Measurements from ENCODE around the gene BRD9. TPM values are rescaled to one million over a fixed set of nuclear protein-coding genes. Genes with fewer than 3 reads are reported as not detected.
A peak's percentile ranks its signal among the peaks of the same experiment; 100 is the strongest.
"Not testable (repeated sequence)": the region's sequence is repeated elsewhere in the genome, so short reads cannot be mapped to it uniquely, and the experiment has no call there.

BRD9 gene
- total and polyA plus RNA-seq, 4 donors: 12.5 to 39.7 (median 37.3) TPM

DNA sequence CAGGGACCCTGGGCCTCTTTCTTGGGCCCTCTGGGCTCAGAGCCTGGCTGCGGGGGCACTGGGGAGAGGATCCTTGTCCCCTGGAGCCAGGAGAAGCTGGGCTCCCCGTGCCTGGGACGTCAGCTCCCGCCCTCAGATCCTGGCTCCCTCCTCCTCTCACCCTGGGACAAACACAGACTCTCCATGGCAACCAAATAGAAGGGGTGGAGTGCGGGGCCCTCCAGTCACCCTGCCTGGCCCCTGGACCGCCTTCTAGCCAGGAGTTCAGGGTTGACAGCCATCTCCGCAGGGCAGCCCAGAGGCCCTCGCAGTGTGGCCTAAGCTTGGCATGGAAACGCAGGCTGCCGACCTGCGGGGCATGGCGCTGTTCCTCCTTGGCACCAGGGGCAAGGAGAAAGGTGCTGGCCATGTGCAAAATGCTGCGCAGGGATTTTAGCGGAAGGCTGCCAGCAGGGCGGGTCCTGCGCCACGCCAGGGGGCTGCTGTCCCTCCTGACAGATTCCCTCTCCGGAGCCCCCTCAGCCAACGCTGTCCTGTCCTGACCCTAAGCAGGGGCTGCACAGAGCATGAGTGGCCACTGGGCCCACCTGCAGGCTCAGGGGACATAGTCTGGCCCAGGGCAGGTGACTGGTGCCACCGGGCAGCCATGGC is 42.8 kb downstream of the BRD9 start:
- H3K4me3 ChIP-seq (ENCODE audit: low read length in 2 of 2): no peak overlapping the region
- H3K9me3 ChIP-seq (ENCODE audit: control insufficient read depth, low read length): no peaks in the 10 kb centered on the region
- peak; percentile 33 to 73 for DNase-seq
- H3K4me1 ChIP-seq (ENCODE audit: control insufficient read depth in 1 of 2, insufficient read depth in 2 of 2, low read length in 2 of 2): no peaks in the 10 kb centered on the region
- H3K27ac ChIP-seq (ENCODE audit: low read depth in 1 of 2, low read length in 2 of 2): no peak overlapping the region
- ATAC-seq (ENCODE audit: low FRiP score): peak; percentile 40
- H3K27me3 ChIP-seq (ENCODE audit: control insufficient read depth in 1 of 2, insufficient read depth in 2 of 2, low read length in 1 of 2): no peaks in the 10 kb centered on the region
- intact Hi-C loops (cut with DNase I): no loop called here
- WGBS, 2 donors: 44 to 64% methylated on average over 20 of the region's 20 CpGs
- H3K36me3 ChIP-seq (ENCODE audit: control insufficient read depth in 1 of 2, insufficient read depth in 2 of 2, low read length in 1 of 2): no peaks in the 10 kb centered on the region

DNA sequence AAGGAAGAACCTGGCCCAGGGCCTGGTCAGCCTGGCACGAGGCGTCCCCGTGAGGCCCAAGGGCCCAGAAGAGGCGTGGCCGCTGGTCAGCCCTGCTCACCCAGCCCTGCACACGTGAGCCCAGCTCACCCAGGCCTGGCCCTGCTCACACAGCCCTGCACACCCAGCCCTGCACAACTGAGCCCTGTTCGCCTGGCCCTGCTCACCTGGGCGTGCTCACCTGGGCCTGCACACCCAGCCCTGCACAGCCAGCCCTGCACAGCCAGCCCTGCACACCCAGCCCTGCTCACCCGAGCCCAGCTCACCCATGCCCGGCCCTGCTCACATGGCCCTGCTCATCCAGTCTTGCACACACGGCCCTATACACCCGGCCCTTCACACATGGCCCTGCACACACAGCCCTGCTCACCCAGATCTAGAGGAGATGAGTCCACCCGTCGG is 43.9 kb downstream of the BRD9 start:
- intact Hi-C loops (cut with DNase I): no loop called here
- DNase-seq: peak; percentile 38 to 71
- no peaks in the 10 kb centered on the region for H3K9me3 ChIP-seq (ENCODE audit: control insufficient read depth, low read length)
- no peaks in the 10 kb centered on the region for H3K4me1 ChIP-seq (ENCODE audit: control insufficient read depth in 1 of 2, insufficient read depth in 2 of 2, low read length in 2 of 2)
- no peak for ATAC-seq (ENCODE audit: low FRiP score)
- H3K36me3 ChIP-seq (ENCODE audit: control insufficient read depth in 1 of 2, insufficient read depth in 2 of 2, low read length in 1 of 2): no peaks in the 10 kb centered on the region
- H3K27ac ChIP-seq (ENCODE audit: low read depth in 1 of 2, low read length in 2 of 2): no peak overlapping the region
- no peak overlapping the region for H3K4me3 ChIP-seq (ENCODE audit: low read length in 2 of 2)
- no peaks in the 10 kb centered on the region for H3K27me3 ChIP-seq (ENCODE audit: control insufficient read depth in 1 of 2, insufficient read depth in 2 of 2, low read length in 1 of 2)
- WGBS, 2 donors: 92 to 94% methylated on average over 14 of the region's 14 CpGs

DNA sequence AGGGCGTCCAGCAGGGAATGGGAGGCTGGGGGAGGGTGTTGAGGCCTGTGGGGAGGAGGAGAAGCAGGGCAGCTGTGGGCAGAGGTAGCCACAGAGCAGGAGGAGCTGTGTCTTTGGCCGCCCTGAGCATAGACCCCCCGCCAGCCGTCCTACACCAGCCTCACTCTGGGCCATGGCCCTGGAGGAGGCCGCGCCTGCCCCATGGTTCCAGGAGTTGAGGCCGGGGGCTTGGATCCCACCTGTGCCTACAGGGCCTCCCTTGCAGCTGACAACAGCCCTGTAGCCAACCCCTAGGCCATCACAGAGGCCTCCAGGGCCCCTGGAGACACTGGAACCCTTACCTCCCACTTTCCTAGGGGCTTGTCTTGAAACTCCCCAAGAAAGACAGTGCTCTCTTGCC is 44.9 kb downstream of the BRD9 start:
- WGBS, 2 donors: 95 to 100% methylated on average over 1 to 6 of the region's 7 CpGs
- H3K27me3 ChIP-seq (ENCODE audit: control insufficient read depth in 1 of 2, insufficient read depth in 2 of 2, low read length in 1 of 2); H3K4me3 ChIP-seq (ENCODE audit: low read length in 2 of 2); H3K36me3 ChIP-seq (ENCODE audit: control insufficient read depth in 1 of 2, insufficient read depth in 2 of 2, low read length in 1 of 2); H3K4me1 ChIP-seq (ENCODE audit: control insufficient read depth in 1 of 2, insufficient read depth in 2 of 2, low read length in 2 of 2); H3K9me3 ChIP-seq (ENCODE audit: control insufficient read depth, low read length); H3K27ac ChIP-seq (ENCODE audit: low read depth in 1 of 2, low read length in 2 of 2); ATAC-seq (ENCODE audit: low FRiP score): not testable (repeated sequence)
- intact Hi-C loops (cut with DNase I): loop anchor here (2.0 kb wide), 1 partner anchor 91 kb away; no protein-coding TSS in a partner anchor
- DNase-seq: peak in 1 of 2 donors; percentile 61

DNA sequence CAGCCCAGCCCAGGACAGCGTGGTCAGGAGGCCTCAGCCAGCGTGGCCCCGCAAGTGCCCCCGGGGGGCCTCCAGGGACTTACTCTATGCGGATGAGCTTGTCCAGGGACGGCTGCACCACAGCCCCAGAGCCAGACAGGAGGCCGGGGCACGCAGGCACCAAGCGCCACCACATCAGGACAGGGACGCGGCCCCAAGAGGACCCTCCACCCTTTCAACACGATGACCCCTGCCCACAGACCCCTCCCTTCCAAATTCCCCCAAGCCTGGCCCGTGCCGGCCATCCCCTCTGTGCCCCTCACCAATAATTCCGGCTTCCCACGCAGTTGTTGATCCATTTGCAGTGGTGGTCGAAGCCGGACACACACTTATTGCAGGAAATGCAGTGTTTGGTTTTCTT is 45.4 kb downstream of the BRD9 start:
- H3K4me1 ChIP-seq (ENCODE audit: control insufficient read depth in 1 of 2, insufficient read depth in 2 of 2, low read length in 2 of 2); H3K27ac ChIP-seq (ENCODE audit: low read depth in 1 of 2, low read length in 2 of 2); H3K4me3 ChIP-seq (ENCODE audit: low read length in 2 of 2); DNase-seq; H3K36me3 ChIP-seq (ENCODE audit: control insufficient read depth in 1 of 2, insufficient read depth in 2 of 2, low read length in 1 of 2); H3K27me3 ChIP-seq (ENCODE audit: control insufficient read depth in 1 of 2, insufficient read depth in 2 of 2, low read length in 1 of 2); H3K9me3 ChIP-seq (ENCODE audit: control insufficient read depth, low read length): not testable (repeated sequence)
- intact Hi-C loops (cut with DNase I): loop anchor here (2.0 kb wide), 1 partner anchor 90 kb away; no protein-coding TSS in a partner anchor
- ATAC-seq (ENCODE audit: low FRiP score): peak; percentile 6
- 74 to 90% methylated on average over 4 to 10 of the region's 18 CpGs for WGBS, 2 donors

DNA sequence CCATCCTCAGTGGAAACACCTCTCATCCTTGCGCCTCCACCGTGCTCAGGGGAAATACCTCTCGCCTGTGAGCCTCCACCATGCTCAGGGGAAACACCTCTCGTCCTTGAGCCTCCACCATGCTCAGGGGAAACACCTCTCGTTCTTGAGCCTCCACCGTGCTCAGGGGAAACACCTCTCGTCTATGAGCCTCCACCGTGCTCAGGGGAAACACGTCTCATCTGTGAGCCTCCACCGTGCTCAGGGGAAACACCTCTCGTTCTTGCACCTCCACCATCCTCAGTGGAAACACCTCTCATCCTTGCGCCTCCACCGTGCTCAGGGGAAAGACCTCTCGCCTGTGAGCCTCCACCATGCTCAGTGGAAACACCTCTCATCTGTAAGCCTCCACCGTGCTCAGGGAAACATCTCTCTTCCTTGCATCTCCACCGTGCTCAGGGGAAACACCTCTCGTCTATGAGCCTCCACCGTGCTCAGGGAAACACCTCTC is 46.0 kb downstream of the BRD9 start:
- DNase-seq: peak in 1 of 2 donors; percentile 36
- not testable (repeated sequence) for ATAC-seq (ENCODE audit: low FRiP score); H3K36me3 ChIP-seq (ENCODE audit: control insufficient read depth in 1 of 2, insufficient read depth in 2 of 2, low read length in 1 of 2); H3K4me1 ChIP-seq (ENCODE audit: control insufficient read depth in 1 of 2, insufficient read depth in 2 of 2, low read length in 2 of 2); H3K9me3 ChIP-seq (ENCODE audit: control insufficient read depth, low read length); H3K4me3 ChIP-seq (ENCODE audit: low read length in 2 of 2); H3K27me3 ChIP-seq (ENCODE audit: control insufficient read depth in 1 of 2, insufficient read depth in 2 of 2, low read length in 1 of 2); H3K27ac ChIP-seq (ENCODE audit: low read depth in 1 of 2, low read length in 2 of 2)
- 85 to 92% methylated on average over 18 of the region's 18 CpGs for WGBS, 2 donors
- intact Hi-C loops (cut with DNase I): loop anchor here (2.0 kb wide), 1 partner anchor 90 kb away; no protein-coding TSS in a partner anchor

DNA sequence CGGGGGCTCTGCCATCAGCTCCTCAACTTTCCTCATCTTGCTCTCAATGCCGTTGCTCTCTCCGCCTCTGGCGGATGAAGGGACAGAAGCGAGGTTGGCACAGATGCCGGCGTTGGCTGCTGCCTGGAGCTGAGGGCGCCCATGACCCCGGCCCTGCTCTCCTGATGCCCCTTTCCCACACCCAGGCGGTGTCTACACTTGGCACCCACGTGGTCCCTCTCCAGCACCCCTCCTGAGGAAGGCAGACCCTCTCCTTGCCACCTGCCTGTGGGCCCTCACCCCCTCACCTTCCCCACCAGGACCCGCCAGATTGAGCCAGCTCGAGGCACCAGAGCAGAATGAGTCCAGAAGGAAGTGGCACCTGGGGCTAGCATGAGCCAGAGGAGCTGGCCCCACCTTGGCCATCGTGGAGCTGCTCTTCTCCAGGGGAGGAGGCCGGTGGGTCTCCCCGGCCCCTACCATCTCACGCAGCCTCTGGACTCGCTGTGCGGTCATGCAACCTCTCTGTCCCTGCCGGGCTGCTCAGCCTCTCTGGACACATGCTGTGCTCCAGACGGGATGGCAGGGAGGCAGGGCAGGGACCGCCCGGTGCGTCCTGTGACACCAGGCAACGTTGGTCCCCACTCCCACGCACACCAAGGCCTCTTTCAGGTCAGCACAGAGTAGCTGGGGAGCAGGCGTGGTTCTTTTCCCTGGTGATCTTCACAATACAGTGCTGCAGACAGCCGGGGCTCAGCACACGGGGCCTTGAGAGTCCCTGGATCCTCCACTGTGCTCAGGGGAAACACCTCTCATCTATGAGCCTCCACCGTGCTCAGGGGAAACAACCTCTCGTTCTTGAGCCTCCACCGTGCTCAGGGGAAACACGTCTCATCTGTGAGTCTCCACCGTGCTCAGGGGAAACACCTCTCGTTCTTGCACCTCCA is 46.7 kb downstream of the BRD9 start:
- H3K4me1 ChIP-seq (ENCODE audit: control insufficient read depth in 1 of 2, insufficient read depth in 2 of 2, low read length in 2 of 2); H3K27me3 ChIP-seq (ENCODE audit: control insufficient read depth in 1 of 2, insufficient read depth in 2 of 2, low read length in 1 of 2); H3K36me3 ChIP-seq (ENCODE audit: control insufficient read depth in 1 of 2, insufficient read depth in 2 of 2, low read length in 1 of 2); H3K9me3 ChIP-seq (ENCODE audit: control insufficient read depth, low read length); H3K27ac ChIP-seq (ENCODE audit: low read depth in 1 of 2, low read length in 2 of 2); H3K4me3 ChIP-seq (ENCODE audit: low read length in 2 of 2); ATAC-seq (ENCODE audit: low FRiP score): not testable (repeated sequence)
- intact Hi-C loops (cut with DNase I): loop anchor here (2.0 kb wide), 1 partner anchor 89 kb away; no protein-coding TSS in a partner anchor
- peak in 1 of 2 donors; percentile 42 for DNase-seq
- WGBS, 2 donors: 85 to 86% methylated on average over 11 to 25 of the region's 35 CpGs

DNA sequence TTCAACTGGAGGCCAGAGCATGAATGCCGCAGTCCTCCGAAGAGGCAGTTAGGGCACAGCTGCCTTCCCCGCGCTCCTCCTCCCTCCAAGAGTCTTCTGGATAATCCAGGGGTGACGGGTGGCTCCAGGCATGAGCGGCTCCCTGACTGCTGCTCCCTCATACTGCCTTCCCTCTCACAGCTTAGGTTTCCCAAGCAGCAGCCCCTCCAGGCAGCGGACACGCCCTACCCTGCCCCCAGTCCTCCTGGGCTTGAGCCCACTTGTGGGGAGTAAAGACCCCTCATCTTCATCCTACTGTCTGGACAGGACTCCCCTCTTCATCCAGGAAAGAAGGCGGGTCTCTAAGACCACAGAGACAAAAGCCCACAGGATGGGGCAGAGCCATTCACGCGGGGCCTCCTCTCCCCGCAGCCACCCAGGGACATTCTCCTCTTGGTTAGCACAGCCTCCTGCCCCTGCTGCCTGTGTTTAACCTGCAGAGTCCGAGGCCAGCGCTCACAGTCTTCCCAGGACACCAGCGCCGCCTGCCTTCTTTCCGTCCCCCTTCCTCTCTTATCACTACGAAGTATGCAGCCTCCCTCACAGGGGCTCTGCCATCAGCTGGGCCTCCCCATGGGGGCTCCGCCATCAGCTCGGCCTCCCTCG is 47.4 kb downstream of the BRD9 start:
- peak; percentile 41 to 79 for DNase-seq
- H3K4me1 ChIP-seq (ENCODE audit: control insufficient read depth in 1 of 2, insufficient read depth in 2 of 2, low read length in 2 of 2); H3K36me3 ChIP-seq (ENCODE audit: control insufficient read depth in 1 of 2, insufficient read depth in 2 of 2, low read length in 1 of 2); H3K4me3 ChIP-seq (ENCODE audit: low read length in 2 of 2); ATAC-seq (ENCODE audit: low FRiP score); H3K27me3 ChIP-seq (ENCODE audit: control insufficient read depth in 1 of 2, insufficient read depth in 2 of 2, low read length in 1 of 2); intact Hi-C loops (cut with DNase I); H3K9me3 ChIP-seq (ENCODE audit: control insufficient read depth, low read length); H3K27ac ChIP-seq (ENCODE audit: low read depth in 1 of 2, low read length in 2 of 2): not testable (repeated sequence)
- WGBS, 2 donors: 80 to 87% methylated on average over 12 to 17 of the region's 21 CpGs

DNA sequence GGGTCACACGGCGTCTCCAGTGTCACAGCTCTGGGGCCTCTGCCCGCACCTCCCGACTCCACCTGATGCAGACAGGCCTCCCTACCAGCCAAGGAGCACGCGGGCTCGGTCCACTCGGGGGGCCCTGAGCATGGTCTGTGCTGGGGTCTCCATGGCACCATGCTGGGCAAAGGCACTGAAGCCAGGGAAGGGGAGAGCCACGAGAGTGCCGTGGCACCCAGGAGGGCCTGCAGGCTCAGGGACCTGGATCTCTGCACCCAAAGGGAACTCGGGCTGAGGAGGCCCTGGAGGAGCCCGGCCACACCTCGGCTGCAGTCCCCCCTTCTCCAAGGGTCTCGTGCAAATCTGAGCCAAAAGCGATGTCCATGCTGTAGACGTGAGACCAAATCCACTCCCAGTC is 48.2 kb downstream of the BRD9 start:
- intact Hi-C loops (cut with DNase I); H3K4me3 ChIP-seq (ENCODE audit: low read length in 2 of 2); H3K36me3 ChIP-seq (ENCODE audit: control insufficient read depth in 1 of 2, insufficient read depth in 2 of 2, low read length in 1 of 2); H3K4me1 ChIP-seq (ENCODE audit: control insufficient read depth in 1 of 2, insufficient read depth in 2 of 2, low read length in 2 of 2); H3K27me3 ChIP-seq (ENCODE audit: control insufficient read depth in 1 of 2, insufficient read depth in 2 of 2, low read length in 1 of 2); H3K9me3 ChIP-seq (ENCODE audit: control insufficient read depth, low read length); H3K27ac ChIP-seq (ENCODE audit: low read depth in 1 of 2, low read length in 2 of 2); ATAC-seq (ENCODE audit: low FRiP score): not testable (repeated sequence)
- peak; percentile 47 to 79 for DNase-seq
- 86 to 93% methylated on average over 14 of the region's 16 CpGs for WGBS, 2 donors
